HG03342 (cell line): Measurements from ENCODE around the gene PRR15L.
"Not testable (repeated sequence)": the region's sequence is repeated elsewhere in the genome, so short reads cannot be mapped to it uniquely, and the experiment has no call there.

ENCODE experiments used
- ATAC-seq: cut with Tn5 transposase; IDR thresholded peaks from one replicate; pipeline ENCODE4 v1.9.1; 2021; ENCODE audit warnings: mild to moderate bottlenecking, moderate library complexity; ENCODE audit not compliant: unreplicated experiment

Gene PRR15L

DNA sequence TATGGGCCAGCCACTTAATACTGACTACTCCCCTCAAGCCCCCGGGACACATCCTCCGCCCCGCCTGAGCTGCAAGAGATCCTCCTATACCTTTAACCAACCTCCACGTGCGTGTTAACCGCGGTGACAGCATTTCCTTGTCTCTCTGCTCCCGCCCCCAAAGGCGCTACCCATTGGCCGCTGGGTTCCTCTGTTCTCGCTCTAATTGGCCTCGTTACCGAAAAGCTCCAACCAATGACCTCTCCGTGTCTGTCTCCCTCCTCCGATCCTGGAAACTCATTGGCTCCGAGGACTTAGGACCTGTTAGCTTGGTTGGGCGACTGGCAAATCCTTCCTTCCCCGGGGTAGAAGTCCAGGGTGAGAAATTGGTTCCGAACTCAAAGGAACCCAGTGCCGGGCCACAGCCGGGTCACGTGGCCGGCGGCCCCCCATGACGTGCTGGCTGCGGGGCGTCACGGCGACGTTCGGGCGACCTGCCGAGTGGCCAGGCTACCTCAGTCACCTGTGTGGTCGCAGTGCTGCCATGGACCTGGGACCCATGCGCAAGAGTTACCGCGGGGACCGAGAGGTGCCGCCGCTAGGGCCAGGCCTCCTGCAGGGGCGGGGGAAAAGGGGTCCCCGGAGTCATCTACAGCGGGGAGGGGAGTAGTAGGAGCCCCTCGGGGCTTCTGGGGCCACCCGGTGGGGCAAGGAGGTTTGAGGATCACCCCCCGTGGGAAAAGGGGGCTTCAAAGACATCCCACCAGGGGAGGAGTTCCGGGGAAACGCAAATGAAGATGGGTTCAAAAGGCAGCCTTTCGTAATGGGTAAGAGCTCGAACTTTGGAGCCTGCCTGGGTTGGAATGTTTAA, 16.2 kb downstream of the PRR15L start, which contains the start of gene PNPO:
Gene PNPO, plus strand, starts transcription at position 326 of the 850 bp plus-strand sequence. Its CDS starts 105 bp downstream, at position 431.
- ATAC-seq: peak; percentile 92

DNA sequence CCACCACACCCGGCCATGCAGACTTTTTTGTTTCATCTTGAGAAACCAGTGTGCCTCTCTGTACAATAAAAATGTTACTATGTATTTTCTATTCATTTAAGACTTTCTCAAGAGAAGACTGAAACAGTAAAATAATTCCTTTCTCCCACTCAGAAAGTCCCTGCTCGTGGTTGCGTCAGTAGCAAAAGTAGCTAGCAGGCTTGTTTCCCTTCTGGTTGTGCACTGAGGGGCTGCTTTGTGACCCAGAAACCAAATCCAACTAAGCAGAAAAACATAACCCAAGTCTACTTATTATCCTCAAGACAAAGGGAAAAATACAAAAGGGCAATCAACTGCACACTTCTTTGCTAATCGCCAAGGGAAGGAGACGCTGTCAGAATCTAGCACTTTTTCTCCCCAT, 19.7 kb downstream of the PRR15L start:
- no peak for ATAC-seq

DNA sequence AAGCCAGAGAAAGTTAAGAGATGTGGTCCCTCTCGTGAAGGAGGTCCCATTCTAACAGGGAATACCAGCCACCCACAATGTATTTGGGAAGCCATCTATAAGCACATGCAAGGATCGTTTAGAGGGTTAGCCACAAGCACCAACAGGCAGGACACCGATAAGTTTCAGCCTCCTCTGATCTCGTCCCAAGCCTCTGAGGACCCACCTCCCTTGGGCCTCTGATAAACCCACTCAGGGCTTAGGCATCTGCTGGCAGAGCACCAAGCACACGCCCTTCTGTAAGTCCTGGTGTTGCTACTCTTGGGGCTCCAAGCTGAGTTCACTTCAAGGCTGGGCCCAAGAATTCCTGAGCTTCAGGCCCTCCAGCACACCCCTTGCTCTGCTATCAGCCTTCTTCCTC, 21.7 kb downstream of the PRR15L start:
- ATAC-seq: no peak

DNA sequence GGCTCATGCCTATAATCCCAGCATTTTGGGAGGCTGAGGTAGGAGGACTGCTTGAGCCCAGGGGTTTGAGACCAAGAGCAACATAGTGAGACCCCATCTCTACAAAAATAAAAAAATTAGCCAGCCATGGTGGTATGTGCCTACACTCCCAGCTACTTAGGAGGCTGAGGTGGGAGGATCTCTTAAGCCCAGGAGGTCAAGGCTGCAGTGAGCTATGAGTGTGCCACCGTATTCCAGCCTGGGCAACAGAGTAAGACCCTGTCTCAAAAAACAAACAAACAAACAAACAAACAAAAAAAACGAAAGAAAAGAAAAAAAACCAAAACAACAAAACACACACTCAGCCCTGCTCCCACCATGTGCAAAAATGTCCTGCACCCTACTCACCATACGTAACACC, 22.2 kb downstream of the PRR15L start:
- not testable (repeated sequence) for ATAC-seq

GRCh38 chr17:47934856-47935255, 22.8 kb downstream of the PRR15L start:
- ATAC-seq: no peak

DNA sequence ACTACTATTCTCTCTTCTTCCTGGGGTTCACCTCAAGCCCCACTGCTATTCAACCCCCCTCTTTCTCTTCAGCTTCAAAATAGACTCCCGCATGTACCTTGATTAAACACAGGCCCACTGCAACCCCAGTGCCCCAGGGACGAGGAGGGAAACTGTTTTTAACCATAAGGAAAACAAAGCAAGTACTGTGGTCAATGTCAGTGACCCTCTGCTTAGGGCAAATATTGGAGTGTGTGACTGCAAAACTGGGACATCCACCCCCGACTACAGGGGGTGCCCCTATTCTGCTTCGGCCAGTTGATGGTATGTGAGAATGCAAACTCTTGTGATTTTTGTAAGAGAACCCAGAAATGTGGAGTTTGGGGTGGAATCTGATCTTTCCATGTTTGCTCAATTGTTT, 25.8 kb downstream of the PRR15L start:
- no peak for ATAC-seq

GRCh38 chr17:47929218-47930000, 28.3 kb downstream of the PRR15L start:
- no peak for ATAC-seq

GRCh38 chr17:47928415-47928814, 29.3 kb downstream of the PRR15L start:
- no peak for ATAC-seq

DNA sequence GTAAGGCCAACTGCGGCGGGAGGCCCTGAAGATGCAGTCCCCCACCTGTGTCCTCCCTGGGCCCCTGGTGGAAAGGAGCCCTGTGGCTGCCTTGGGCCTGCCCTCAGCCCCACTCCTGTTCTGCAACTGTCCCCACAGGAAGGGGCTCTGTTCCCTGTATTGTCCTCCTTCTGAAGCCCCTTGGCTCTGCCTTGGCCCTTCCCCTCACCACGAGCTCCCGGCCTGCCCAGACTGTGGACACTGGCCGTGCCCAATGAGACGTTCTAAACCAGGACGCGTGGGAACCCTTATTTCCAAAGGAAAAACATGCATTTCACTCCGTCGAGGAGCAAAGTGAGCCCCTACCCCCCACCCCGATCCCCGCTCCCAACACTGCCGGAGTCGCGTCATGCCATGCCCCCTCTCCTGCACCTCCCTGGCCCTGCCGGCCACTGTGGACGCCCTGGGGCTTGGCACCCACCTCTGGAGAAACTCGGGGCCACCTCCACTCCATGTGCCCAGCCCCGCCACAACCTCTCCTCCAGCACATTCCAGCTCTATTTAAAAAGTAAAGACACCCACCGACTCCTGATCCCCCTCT, 29.8 kb downstream of the PRR15L start:
- no peak for ATAC-seq

DNA sequence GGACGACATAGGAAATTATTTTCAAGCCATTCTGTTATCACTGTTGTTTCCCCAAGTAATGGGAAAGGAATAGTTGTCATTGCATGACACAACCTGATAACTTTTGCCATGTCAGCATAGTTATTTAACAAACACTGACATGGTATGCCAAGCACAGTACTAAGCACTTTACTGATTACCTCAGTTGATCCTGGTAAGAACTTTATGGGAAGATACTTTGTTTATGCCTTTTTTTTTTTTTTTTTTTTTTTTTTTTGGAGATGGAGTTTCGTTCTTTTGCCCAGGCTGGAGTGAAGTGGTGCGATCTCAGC, 32.0 kb downstream of the PRR15L start:
- no peak for ATAC-seq

DNA sequence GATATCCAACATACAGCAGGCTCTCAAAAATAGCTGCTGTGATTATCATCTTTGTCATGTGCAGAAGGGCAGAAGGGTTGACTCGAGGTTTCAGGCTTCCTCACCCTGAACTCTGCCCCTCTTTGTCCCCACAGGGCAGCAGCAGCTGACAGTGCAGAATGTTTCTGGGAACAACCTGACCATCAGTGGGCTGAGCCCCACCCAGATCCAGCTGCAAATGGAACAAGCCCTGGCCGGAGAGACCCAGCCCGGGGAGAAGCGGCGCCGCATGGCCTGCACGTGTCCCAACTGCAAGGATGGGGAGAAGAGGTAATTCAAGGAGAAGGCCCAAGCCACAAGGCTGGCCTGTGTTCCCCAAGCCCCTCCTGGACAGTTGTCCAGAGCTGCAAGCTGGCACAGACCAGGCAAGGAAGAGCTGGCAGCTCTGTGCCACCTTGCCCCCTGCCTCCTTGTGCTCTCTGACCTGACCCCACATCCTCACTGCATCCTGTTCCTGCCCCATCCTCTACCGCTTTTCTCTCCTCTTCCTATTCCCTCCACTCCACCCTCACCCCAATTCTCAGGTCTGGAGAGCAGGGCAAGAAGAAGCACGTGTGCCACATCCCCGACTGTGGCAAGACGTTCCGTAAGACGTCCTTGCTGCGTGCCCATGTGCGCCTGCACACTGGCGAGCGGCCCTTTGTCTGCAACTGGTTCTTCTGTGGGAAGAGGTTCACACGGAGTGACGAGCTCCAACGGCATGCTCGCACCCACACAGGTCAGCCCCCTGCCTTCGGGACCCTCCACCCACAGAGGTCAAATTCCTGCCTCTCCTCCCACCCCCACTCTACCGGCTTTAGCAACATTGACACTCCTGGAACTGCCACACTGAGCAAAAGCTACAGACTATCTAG, 32.7 kb downstream of the PRR15L start:
- no peak for ATAC-seq

- not testable (repeated sequence) for ATAC-seq
Measured at GRCh38 chr17:47919889-47920288, 37.8 kb downstream of the PRR15L start.

GRCh38 chr17:47918991-47919390, 38.7 kb downstream of the PRR15L start:
- ATAC-seq: no peak

DNA sequence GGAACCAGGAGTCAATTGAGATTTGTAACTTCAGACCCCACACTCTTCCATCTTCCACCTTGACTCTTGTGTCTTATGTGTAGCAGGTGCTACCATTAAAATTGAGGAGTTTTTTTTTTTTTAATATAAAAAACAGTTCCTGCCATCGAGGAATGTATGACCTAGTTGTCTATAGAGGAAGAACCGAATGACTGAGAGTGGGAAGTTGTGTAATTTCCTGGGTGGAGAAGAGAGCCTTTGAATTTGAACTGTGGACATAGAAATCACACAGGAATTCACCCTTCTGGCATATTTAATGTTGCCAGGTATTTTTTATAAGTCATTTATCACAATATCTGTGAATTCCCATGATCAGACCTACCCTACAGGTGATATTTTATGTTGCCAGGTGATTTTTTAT, 39.7 kb downstream of the PRR15L start:
- no peak for ATAC-seq

- ATAC-seq: no peak
Measured at GRCh38 chr17:47917581-47917980, 40.1 kb downstream of the PRR15L start.

DNA sequence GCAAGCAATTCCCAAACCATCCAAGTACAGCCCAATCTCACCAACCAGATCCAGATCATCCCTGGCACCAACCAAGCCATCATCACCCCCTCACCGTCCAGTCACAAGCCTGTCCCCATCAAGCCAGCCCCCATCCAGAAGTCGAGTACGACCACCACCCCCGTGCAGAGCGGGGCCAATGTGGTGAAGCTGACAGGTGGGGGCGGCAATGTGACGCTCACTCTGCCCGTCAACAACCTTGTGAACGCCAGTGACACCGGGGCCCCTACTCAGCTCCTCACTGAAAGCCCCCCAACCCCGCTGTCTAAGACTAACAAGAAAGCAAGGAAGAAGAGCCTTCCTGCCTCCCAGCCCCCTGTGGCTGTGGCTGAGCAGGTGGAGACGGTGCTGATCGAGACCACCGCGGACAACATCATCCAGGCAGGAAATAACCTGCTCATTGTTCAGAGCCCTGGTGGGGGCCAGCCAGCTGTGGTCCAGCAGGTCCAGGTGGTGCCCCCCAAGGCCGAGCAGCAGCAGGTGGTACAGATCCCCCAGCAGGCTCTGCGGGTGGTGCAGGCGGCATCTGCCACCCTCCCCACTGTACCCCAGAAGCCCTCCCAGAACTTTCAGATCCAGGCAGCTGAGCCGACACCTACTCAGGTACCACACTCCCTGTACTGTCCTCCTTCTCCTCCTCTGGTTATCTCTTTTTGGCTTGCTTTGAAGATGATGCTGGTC, 41.0 kb downstream of the PRR15L start:
- no peak for ATAC-seq

DNA sequence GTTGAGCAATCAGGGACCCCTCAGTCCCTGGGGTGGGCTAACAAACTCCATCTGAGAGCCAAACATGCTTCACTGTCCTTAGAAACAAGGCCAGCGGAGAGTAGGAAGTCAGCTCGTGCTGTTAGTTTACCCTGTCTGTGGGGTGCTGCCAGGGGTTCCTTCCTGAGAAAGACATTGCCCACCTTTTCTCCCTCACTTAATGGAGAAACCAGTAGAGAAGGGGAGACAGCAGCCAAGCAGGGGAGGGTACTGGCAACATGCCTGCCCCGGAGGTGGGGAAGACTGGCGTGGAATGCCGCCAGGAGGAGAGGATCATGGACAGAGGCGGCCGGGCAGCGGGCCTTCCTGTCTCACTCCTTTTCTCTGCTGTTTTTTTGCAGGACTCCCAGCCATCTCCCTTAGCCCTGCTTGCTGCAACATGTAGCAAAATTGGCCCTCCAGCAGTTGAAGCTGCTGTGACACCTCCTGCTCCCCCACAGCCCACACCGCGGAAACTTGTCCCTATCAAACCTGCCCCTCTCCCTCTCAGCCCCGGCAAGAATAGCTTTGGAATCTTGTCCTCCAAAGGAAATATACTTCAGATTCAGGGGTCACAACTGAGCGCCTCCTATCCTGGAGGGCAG, 41.8 kb downstream of the PRR15L start:
- no peak for ATAC-seq

DNA sequence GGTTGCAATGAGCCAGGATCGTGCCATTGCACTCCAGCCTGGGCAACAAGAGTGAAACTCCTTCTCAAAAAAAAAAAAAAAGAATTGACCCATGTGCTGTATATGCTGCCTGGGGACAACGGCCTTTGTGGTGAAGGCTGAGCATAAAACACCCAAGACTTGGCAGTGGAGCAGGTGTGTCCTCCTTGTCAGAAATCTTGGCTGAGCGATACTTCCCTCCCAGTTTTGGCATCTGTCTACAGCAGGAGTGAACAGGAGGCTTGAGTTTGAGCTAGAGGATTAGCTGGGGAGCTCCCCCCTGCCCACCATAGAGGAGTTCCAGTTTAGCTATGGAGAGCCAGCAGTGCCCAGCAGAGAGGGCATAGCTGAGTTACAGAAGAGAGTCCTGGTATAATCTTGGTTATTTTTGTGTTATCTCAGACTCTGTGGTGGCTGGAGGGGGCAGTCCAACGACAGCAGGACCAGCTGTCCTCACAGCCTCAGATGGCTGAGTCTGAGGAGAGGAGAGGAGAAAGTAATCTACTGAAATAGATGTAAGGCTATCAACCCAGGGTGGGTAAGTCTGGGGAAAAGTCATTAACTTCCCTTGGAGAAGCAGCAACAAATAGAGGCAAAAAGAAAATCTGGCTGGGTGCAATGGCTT, 43.3 kb downstream of the PRR15L start:
- no peak for ATAC-seq

DNA sequence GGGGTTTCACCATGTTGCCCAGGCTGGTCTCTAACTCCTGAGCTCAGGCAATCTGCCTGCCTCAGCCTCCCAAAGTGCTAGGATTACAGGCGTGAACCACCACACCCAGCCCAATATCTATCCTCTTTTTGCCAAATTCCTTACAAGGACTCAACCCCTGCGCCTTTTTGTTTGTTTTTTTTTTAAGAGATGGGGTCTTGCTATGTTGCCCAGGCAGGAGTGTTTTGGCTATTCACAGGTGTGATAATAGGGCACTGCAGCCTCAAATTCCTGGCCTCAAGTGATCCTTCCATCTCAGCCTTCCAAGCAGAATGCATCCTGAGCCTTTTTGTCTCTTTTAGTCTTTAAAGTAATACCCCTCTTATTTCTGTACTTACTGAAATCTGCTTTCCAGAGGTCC, 44.6 kb downstream of the PRR15L start:
- ATAC-seq: no peak
